ENCODE results near the gene VAMP8. TPM values are rescaled to one million over a fixed set of nuclear protein-coding genes. Genes with fewer than 3 reads are reported as not detected.
"Not testable (repeated sequence)": the region's sequence is repeated elsewhere in the genome, so short reads cannot be mapped to it uniquely, and the experiment has no call there.

The VAMP8 gene
- total and polyA plus RNA-seq, 2 experiments from 2014 or later, result 1.2 to 1.7 TPM

DNA sequence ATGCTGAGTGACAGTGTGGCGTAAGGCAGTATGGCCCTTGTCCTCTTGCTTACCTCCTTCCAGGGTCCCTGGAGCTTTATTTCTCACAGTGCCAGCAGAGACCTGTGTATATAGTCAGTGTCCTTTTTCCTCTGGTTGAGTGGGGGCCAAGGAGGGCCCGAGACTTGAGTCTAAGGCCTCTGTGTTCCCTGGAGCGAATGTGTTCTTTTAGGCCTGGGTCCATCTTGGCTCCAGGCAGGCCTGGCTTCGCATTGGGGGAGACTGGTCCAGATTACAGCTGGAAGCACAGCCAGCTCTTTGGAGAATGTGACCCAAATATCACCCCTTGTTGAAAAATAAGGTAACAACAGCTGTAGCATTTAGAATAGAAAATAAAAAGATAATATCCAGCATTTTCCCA lies 11.8 kb downstream of the VAMP8 start:
- TF ChIP-seq EZH2 (IDR thresholded peaks at IDR 0.05; ENCODE audit: insufficient read depth, poor library complexity, severe bottlenecking) (no peak), EZH2phosphoT487 (IDR thresholded peaks at IDR 0.05; ENCODE audit: insufficient read depth, low read depth) (no peak)
- Histone ChIP-seq H2AFZ (no peak overlapping the region), H3K9ac (no peak overlapping the region), H3K9me2 (ENCODE audit: insufficient read depth) (no peaks in the 10 kb centered on the region), H3K79me2 (ENCODE audit: insufficient read depth) (peaks cover 63% of the 10 kb centered on the region), H3K4me2 (ENCODE audit: unreplicated experiment) (no peak overlapping the region), H3K27ac (peak overlapping the region; percentile 96), H3K4me3 (no peak overlapping the region), H3K9me3 (ENCODE audit: low read depth) (no peaks in the 10 kb centered on the region), H3F3A (ENCODE audit: insufficient read depth) (peaks cover 46% of the 10 kb centered on the region), H4K20me1 (ENCODE audit: insufficient read depth) (no peaks in the 10 kb centered on the region), H3K36me3 (ENCODE audit: low read depth) (no peaks in the 10 kb centered on the region), H3K4me1 (ENCODE audit: insufficient read depth) (peaks cover 50% of the 10 kb centered on the region), H3K27me3 (replicated peaks; ENCODE audit: insufficient read depth) (no peaks in the 10 kb centered on the region)
- no peak for DNase-seq
- in situ Hi-C loops (cut with MboI), result no loop called here
- WGBS, 2 experiments (ENCODE audit: low coverage in 1 of 2, low lambda C conversion rate in 2 of 2, missing lambda C conversion rate in 2 of 2), result 63 to 68% methylated on average over 4 of the region's 4 CpGs

DNA sequence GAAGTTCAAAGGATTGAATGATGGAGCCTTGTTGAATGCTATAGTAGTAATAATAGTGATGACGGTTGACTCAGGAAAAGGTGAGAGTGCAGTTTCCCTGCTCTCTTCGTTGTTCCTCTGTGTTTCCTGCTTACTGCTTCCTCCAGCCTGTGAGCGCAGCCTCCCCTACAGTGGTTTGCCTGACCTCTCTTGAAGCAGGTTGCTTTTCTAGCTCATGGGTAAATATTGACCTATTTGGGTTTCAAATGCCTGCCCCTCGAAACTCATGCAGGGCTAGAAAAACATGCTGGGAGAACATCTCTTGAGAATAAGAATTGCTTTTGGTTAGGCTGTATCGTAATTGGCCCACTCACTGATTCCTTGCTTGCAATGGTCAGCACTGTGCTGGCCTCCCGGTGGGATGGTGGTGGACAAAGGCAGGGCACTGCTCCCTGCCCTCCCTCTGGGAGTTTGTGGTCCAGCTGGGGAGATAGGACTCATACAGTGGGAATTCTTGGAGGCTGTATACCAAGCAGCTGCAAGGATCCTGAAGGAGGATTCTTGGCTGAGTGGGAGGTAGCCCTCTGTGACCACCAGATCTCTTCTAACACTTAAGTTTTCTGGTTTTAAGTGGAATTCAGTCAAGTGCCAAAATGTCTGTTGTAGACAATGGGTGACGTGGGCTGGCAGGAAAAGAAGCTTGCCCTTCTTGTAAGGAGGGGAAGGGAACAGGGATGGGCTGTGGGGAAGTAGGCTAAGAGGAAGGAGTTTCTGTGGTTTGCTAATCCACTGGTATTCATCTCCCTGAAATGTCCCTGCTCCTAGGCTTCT lies 12.8 kb downstream of the VAMP8 start:
- no peaks in the 10 kb centered on the region for H3K27me3 ChIP-seq (replicated peaks; ENCODE audit: insufficient read depth)
- 59 to 64% methylated on average over 7 of the region's 7 CpGs for WGBS, 2 experiments (ENCODE audit: low coverage in 1 of 2, low lambda C conversion rate in 2 of 2, missing lambda C conversion rate in 2 of 2)
- H3K4me2 ChIP-seq (ENCODE audit: unreplicated experiment), result peak overlapping the region; percentile 87
- H3K27ac ChIP-seq, result peak overlapping the region; percentile 96
- no peaks in the 10 kb centered on the region for H3K9me2 ChIP-seq (ENCODE audit: insufficient read depth)
- TF ChIP-seq EZH2 (IDR thresholded peaks at IDR 0.05; ENCODE audit: insufficient read depth, poor library complexity, severe bottlenecking) (no peak), EZH2phosphoT487 (IDR thresholded peaks at IDR 0.05; ENCODE audit: insufficient read depth, low read depth) (no peak)
- H2AFZ ChIP-seq, result peak overlapping the region; percentile 32; the same call in 1 of the 2 replicates
- peak overlapping the region; percentile 44 for H3K4me3 ChIP-seq
- H4K20me1 ChIP-seq (ENCODE audit: insufficient read depth), result no peaks in the 10 kb centered on the region
- H3K9me3 ChIP-seq (ENCODE audit: low read depth), result no peaks in the 10 kb centered on the region
- H3K4me1 ChIP-seq (ENCODE audit: insufficient read depth), result peaks cover 52% of the 10 kb centered on the region
- H3K79me2 ChIP-seq (ENCODE audit: insufficient read depth), result peaks cover 69% of the 10 kb centered on the region
- H3F3A ChIP-seq (ENCODE audit: insufficient read depth), result peaks cover 50% of the 10 kb centered on the region
- H3K9ac ChIP-seq, result peak overlapping the region; percentile 77
- in situ Hi-C loops (cut with MboI), result no loop called here
- no peaks in the 10 kb centered on the region for H3K36me3 ChIP-seq (ENCODE audit: low read depth)
- peak; percentile 94 for DNase-seq

DNA sequence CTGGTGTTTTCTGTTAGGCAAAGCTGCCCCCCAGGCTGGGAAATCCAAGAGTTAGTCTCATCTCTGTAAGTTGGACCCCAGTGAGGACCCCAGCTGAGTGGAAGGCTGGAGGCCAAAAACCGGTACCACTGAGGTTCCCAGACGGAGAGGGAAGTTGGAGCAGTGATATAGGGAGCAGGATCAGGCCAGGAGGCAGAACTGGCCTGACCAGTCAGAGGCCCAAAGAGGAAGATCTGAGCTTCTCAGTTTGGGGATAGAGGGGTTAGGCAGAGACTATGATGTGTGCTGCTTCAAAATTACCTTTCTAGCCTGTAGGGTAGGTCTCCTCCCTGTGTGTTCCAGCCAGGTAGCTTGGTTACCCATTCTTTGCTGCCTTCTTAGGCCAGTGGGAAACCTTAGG lies 13.6 kb downstream of the VAMP8 start:
- H3F3A ChIP-seq (ENCODE audit: insufficient read depth), result peaks cover 44% of the 10 kb centered on the region
- no peak for DNase-seq
- H4K20me1 ChIP-seq (ENCODE audit: insufficient read depth), result no peaks in the 10 kb centered on the region
- peak overlapping the region; percentile 44 for H3K4me3 ChIP-seq
- in situ Hi-C loops (cut with MboI), result no loop called here
- peak overlapping the region; percentile 87 for H3K4me2 ChIP-seq (ENCODE audit: unreplicated experiment)
- TF ChIP-seq EZH2 (IDR thresholded peaks at IDR 0.05; ENCODE audit: insufficient read depth, poor library complexity, severe bottlenecking) (no peak), EZH2phosphoT487 (IDR thresholded peaks at IDR 0.05; ENCODE audit: insufficient read depth, low read depth) (no peak)
- 97 to 100% methylated on average over 2 of the region's 2 CpGs for WGBS, 2 experiments (ENCODE audit: low coverage in 1 of 2, low lambda C conversion rate in 2 of 2, missing lambda C conversion rate in 2 of 2)
- no peaks in the 10 kb centered on the region for H3K27me3 ChIP-seq (replicated peaks; ENCODE audit: insufficient read depth)
- no peaks in the 10 kb centered on the region for H3K9me2 ChIP-seq (ENCODE audit: insufficient read depth)
- peak overlapping the region; percentile 32; the same call in 1 of the 2 replicates for H2AFZ ChIP-seq
- H3K36me3 ChIP-seq (ENCODE audit: low read depth), result no peaks in the 10 kb centered on the region
- H3K9me3 ChIP-seq (ENCODE audit: low read depth), result no peaks in the 10 kb centered on the region
- peaks cover 44% of the 10 kb centered on the region for H3K4me1 ChIP-seq (ENCODE audit: insufficient read depth)
- peak overlapping the region; percentile 96 for H3K27ac ChIP-seq
- peak overlapping the region; percentile 77 for H3K9ac ChIP-seq
- peaks cover 73% of the 10 kb centered on the region for H3K79me2 ChIP-seq (ENCODE audit: insufficient read depth)

DNA sequence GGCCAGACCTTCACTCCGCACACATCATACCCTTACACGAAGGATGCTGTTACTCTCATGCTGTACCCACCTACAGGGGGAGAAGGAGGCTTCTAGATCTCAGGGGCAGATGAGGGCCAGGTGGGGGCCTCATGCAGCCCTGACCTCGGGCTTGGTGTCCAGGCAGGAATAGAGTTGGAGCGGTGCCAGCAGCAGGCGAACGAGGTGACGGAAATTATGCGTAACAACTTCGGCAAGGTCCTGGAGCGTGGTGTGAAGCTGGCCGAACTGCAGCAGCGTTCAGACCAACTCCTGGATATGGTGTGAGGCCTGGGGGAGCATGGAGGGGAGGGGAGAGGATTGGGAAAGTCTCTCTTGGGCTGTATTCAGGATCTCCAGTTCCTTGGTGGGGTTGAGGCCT lies 14.2 kb downstream of the VAMP8 start:
- Histone ChIP-seq H3K27ac (peak overlapping the region; percentile 96), H3K9ac (peak overlapping the region; percentile 77), H4K20me1 (ENCODE audit: insufficient read depth) (no peaks in the 10 kb centered on the region), H3K4me1 (ENCODE audit: insufficient read depth) (peaks cover 41% of the 10 kb centered on the region), H3K9me3 (ENCODE audit: low read depth) (no peaks in the 10 kb centered on the region), H3K27me3 (replicated peaks; ENCODE audit: insufficient read depth) (no peaks in the 10 kb centered on the region), H3K9me2 (ENCODE audit: insufficient read depth) (no peaks in the 10 kb centered on the region), H2AFZ (no peak overlapping the region), H3K4me2 (ENCODE audit: unreplicated experiment) (no peak overlapping the region), H3K36me3 (ENCODE audit: low read depth) (no peaks in the 10 kb centered on the region), H3K79me2 (ENCODE audit: insufficient read depth) (peaks cover 73% of the 10 kb centered on the region), H3K4me3 (no peak overlapping the region), H3F3A (ENCODE audit: insufficient read depth) (peaks cover 40% of the 10 kb centered on the region)
- TF ChIP-seq EZH2 (IDR thresholded peaks at IDR 0.05; ENCODE audit: insufficient read depth, poor library complexity, severe bottlenecking) (no peak), EZH2phosphoT487 (IDR thresholded peaks at IDR 0.05; ENCODE audit: insufficient read depth, low read depth) (no peak)
- in situ Hi-C loops (cut with MboI), result no loop called here
- DNase-seq, result no peak
- 85 to 90% methylated on average over 12 of the region's 12 CpGs for WGBS, 2 experiments (ENCODE audit: low coverage in 1 of 2, low lambda C conversion rate in 2 of 2, missing lambda C conversion rate in 2 of 2)

DNA sequence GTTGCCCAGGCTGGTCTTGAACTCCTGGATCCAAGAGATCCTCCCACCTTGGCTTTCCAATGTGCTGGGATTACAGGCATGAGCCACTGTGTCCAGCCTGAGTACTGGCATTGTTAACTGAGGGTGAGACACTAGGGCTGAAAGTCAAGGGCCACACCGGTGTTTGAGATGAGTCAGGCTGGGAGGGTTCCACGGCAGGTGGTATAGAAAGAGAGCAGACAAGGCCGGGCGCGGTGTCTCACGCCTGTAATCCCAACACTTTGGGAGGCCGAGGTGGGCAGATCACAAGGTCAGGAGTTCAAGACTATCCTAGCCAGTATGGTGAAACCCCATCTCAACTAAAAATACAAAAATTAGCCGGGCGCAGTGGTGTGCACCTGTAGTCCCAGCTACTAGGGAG lies 14.9 kb downstream of the VAMP8 start:
- Histone ChIP-seq H3K79me2 (ENCODE audit: insufficient read depth) (peaks cover 73% of the 10 kb centered on the region), H3F3A (ENCODE audit: insufficient read depth) (peaks cover 40% of the 10 kb centered on the region), H3K27ac (peak overlapping the region; percentile 96; the same call in 1 of the 2 replicates), H3K4me1 (ENCODE audit: insufficient read depth) (peaks cover 47% of the 10 kb centered on the region)
- H3K4me2 ChIP-seq (ENCODE audit: unreplicated experiment); H2AFZ ChIP-seq; H3K9me2 ChIP-seq (ENCODE audit: insufficient read depth); H3K36me3 ChIP-seq (ENCODE audit: low read depth); DNase-seq; in situ Hi-C loops (cut with MboI); H3K27me3 ChIP-seq (replicated peaks; ENCODE audit: insufficient read depth); H4K20me1 ChIP-seq (ENCODE audit: insufficient read depth); H3K4me3 ChIP-seq; H3K9ac ChIP-seq; H3K9me3 ChIP-seq (ENCODE audit: low read depth): not testable (repeated sequence)
- 92% methylated on average over 9 of the region's 9 CpGs for WGBS, 2 experiments (ENCODE audit: low coverage in 1 of 2, low lambda C conversion rate in 2 of 2, missing lambda C conversion rate in 2 of 2)

Measured in GM23248 (cell line).